ENCODE data around the gene HINT2.

GRCh38 chr9:35859990-35860339 lies 45.1 kb upstream of the HINT2 start:
- TF ChIP-seq, protein P1, sequence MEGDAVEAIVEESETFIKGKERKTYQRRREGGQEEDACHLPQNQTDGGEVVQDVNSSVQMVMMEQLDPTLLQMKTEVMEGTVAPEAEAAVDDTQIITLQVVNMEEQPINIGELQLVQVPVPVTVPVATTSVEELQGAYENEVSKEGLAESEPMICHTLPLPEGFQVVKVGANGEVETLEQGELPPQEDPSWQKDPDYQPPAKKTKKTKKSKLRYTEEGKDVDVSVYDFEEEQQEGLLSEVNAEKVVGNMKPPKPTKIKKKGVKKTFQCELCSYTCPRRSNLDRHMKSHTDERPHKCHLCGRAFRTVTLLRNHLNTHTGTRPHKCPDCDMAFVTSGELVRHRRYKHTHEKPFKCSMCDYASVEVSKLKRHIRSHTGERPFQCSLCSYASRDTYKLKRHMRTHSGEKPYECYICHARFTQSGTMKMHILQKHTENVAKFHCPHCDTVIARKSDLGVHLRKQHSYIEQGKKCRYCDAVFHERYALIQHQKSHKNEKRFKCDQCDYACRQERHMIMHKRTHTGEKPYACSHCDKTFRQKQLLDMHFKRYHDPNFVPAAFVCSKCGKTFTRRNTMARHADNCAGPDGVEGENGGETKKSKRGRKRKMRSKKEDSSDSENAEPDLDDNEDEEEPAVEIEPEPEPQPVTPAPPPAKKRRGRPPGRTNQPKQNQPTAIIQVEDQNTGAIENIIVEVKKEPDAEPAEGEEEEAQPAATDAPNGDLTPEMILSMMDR (conservative IDR thresholded peaks at IDR 0.05; ENCODE audit: low read depth, low read length), result no peak
- no peak for TF ChIP-seq EZH2 (IDR thresholded peaks at IDR 0.05; ENCODE audit: borderline replicate concordance, low read depth, low read length, poor library complexity, severe bottlenecking)

Data from A673 (cell line).